GM12878 (cell line): ENCODE measurements around the gene ZBTB16. TPM values are rescaled to one million over a fixed set of nuclear protein-coding genes. Genes with fewer than 3 reads are reported as not detected.

Source experiments
- ATAC-seq: fragments of 200-7000 bp; cut with Tn5 transposase; 3 replicates; pipeline ENCODE4 v1.9.1; 2020; ENCODE audit warnings: mild to moderate bottlenecking, moderate library complexity
- BruUV-seq: library from RNA; stranded (reverse); fragments of 400-500 nt; replicated peaks from 2 replicates; lab custom pipeline; 2021; lab: Mats Ljungman, UMichigan
- CTCF ChIA-PET: fragments of 300-600 bp; sonication (Branson Sonifier 250); formaldehyde crosslinking; extraction: SDS; loops from one replicate; lab custom pipeline; 2021; ENCODE audit warnings: inconsistent platforms; lab: Yijun Ruan, JAX
- POLR2A ChIA-PET: fragments of 350-600 bp; formaldehyde crosslinking; extraction: SDS; loops from one replicate; lab custom pipeline; 2021; ENCODE audit warnings: inconsistent platforms; lab: Charles Lee
- RAD21 ChIA-PET: fragments of 300-600 bp; sonication (Branson Sonifier 250); formaldehyde crosslinking; loops from one replicate; lab custom pipeline; 2023; ENCODE audit warnings: antibody characterized with exemption; ENCODE audit not compliant: unreplicated experiment; lab: Charles Lee
- SMC1A ChIA-PET: fragments of 300-600 bp; sonication (Branson Sonifier 250); formaldehyde crosslinking; loops from one replicate; lab custom pipeline; 2023; ENCODE audit not compliant: unreplicated experiment, uncharacterized antibody; lab: Charles Lee
- DNase-seq: peaks from one replicate; pipeline ENCODE4 v3.0.0-alpha.2; 2011; ENCODE audit warnings: low read depth, low spot score
- FAIRE-seq: peaks from 3 replicates; lab custom pipeline; 2011; peaks lifted over from hg19 to GRCh38; lab: Jason Lieb, UNC
- H2AFZ ChIP-seq: 2 replicates; pipeline ENCODE4 v1.6.0; 2011; ENCODE audit warnings: low read depth, low read length, control low read depth; ENCODE audit not compliant: control insufficient read depth
- H3K27ac ChIP-seq: 2 replicates; pipeline ENCODE4 v1.5.1; 2011; ENCODE audit warnings: control low read depth; ENCODE audit not compliant: control insufficient read depth, insufficient read depth
- H3K27me3 ChIP-seq, 2 experiments: replicated peaks in 1 of 2; 2 replicates each; pipeline versions ENCODE4 v1.6.0 to v1.6.1; 2011; ENCODE audit warnings: low read length in 1 of 2; ENCODE audit not compliant: control insufficient read depth in 2 of 2, insufficient read depth in 2 of 2
- H3K36me3 ChIP-seq, 2 experiments: 2 replicates each; pipeline ENCODE4 v1.5.1; 2011; ENCODE audit warnings: low read length in 1 of 2; ENCODE audit not compliant: control insufficient read depth in 2 of 2, insufficient read depth in 2 of 2
- H3K4me1 ChIP-seq: 2 replicates; pipeline ENCODE4 v1.6.1; 2011; ENCODE audit warnings: mild to moderate bottlenecking, low read length, moderate library complexity, mixed read lengths; ENCODE audit not compliant: control insufficient read depth, insufficient read depth
- H3K4me2 ChIP-seq: 2 replicates; pipeline ENCODE4 v1.6.0; 2011; ENCODE audit warnings: control low read depth; ENCODE audit not compliant: control insufficient read depth, insufficient read depth
- H3K4me3 ChIP-seq: fragments of 200-600 bp; sonication (generic); 2 replicates; pipeline ENCODE4 v1.5.1; 2016
- H3K79me2 ChIP-seq: 2 replicates; pipeline ENCODE4 v1.6.0; 2011; ENCODE audit warnings: low read length; ENCODE audit not compliant: control insufficient read depth, insufficient read depth
- H3K9ac ChIP-seq: 2 replicates; pipeline ENCODE4 v1.8.0; 2011; ENCODE audit warnings: low read length, control low read depth, mixed read lengths; ENCODE audit not compliant: control insufficient read depth, insufficient read depth
- H3K9me3 ChIP-seq: replicated peaks from 3 replicates; pipeline ENCODE4 v1.5.1; 2011; ENCODE audit warnings: mild to moderate bottlenecking, low read length; ENCODE audit not compliant: control insufficient read depth, insufficient read depth
- H4K20me1 ChIP-seq: 2 replicates; pipeline ENCODE4 v1.6.0; 2011; ENCODE audit not compliant: control insufficient read depth, insufficient read depth
- ESRRA ChIP-seq: IDR thresholded peaks from 2 replicates; pipeline ENCODE4 v1.6.1; 2012; ENCODE audit warnings: mild to moderate bottlenecking, low read length, improper control_type of control experiment
- KAT2A ChIP-seq: conservative IDR thresholded peaks from 2 replicates; pipeline ENCODE4 v1.6.1; 2011; ENCODE audit warnings: low read depth, low read length; ENCODE audit not compliant: control insufficient read depth
- NR2C2 ChIP-seq: IDR thresholded peaks from 2 replicates; pipeline ENCODE4 v1.6.1; 2011; ENCODE audit warnings: borderline replicate concordance, low read depth; ENCODE audit not compliant: control insufficient read depth, insufficient read length
- RUNX3 ChIP-seq: IDR thresholded peaks from 2 replicates; pipeline ENCODE4 v1.6.1; 2012; ENCODE audit warnings: low read length, inconsistent platforms
- SIN3A ChIP-seq: IDR thresholded peaks from 2 replicates; pipeline ENCODE4 v1.6.1; 2012; ENCODE audit warnings: low read depth, low read length, improper control_type of control experiment
- ZNF274 ChIP-seq: IDR thresholded peaks from one replicate; pipeline ENCODE4 v1.8.0; 2011; ENCODE audit not compliant: insufficient read length, insufficient read depth
- ZSCAN29 ChIP-seq: fragments of 450-650 bp; IDR thresholded peaks from 2 replicates; pipeline ENCODE4 v1.6.1; 2017; ENCODE audit warnings: mild to moderate bottlenecking, moderate library complexity
- WGBS: methylation state at CpG from one replicate; pipeline ENCODE4 v1.1.6; 2016; ENCODE audit warnings: low lambda C conversion rate; ENCODE audit not compliant: insufficient replicate concordance, insufficient coverage; ENCODE audit errors: missing lambda C conversion rate; 5-methylcytosine and 5-hydroxymethylcytosine counted together
- in situ Hi-C: fragments of 300-500 bp; cut with MboI; formaldehyde crosslinking; loops from 9 replicates; pipeline ENCODE4 v1.14.3; 2018; ENCODE audit warnings: mixed read lengths
- intact Hi-C: fragments of 100-400 bp; cut with micrococcal nuclease; formaldehyde crosslinking; loops from one replicate; pipeline ENCODE4 v1.14.2; 2022; ENCODE audit not compliant: unreplicated experiment
- polyA plus RNA-seq, 11 experiments: library from polyadenylated mRNA; depleted of rRNA in 4 of 11; unstranded in 6 of 11; stranded (reverse) in 5 of 11; fragments of >200 nt; fragmentation: Nextera tagmentation in 4 of 11; fragmentation: Illumina TruSeq in 1 of 11; extraction: Ambion mirVana in 4 of 11; extraction: Trizol in 1 of 11; gene quantifications; 1 replicate in 1 of 11; 2 replicates in 10 of 11; pipeline versions ENCODE4 v1.2.1 to v1.2.3, GENCODE V29; 2011 to 2016; ENCODE audit warnings: inconsistent platforms in 2 of 11, missing spikeins in 2 of 11, low read depth in 1 of 11
- total RNA-seq, 4 experiments: library from RNA; depleted of rRNA in 3 of 4; stranded (reverse); fragments of >200 nt in 3 of 4; fragmentation: Illumina TruSeq in 1 of 4; extraction: Trizol in 1 of 4; gene quantifications; 2 replicates each; pipeline versions ENCODE4 v1.2.1 to v1.2.3, GENCODE V29; 2013 to 2021
- TF ChIP-seq, protein P1 (sequence below): fragments of 150-350 bp; IDR thresholded peaks from 2 replicates; pipeline ENCODE4 v1.6.1; 2016; ENCODE audit warnings: low read depth, low read length

Gene ZBTB16
- total and polyA plus RNA-seq, 10 of the 15 experiments (the other 5 are each of a cell fraction or from before 2014, with no cell fraction given) = 0.38 TPM; not detected in 9

- ChIA-PET RAD21 (interaction anchor here (1.4 kb wide), 1 partner anchor 17 kb away, joined by 4 read pairs; no protein-coding TSS in a partner anchor), CTCF (interaction anchor here (1.0 kb wide), 1 partner anchor 10 kb away, joined by 4 read pairs; no protein-coding TSS in a partner anchor), SMC1A (interaction anchor here (0.7 kb wide), 1 partner anchor 45 kb away, joined by 3 read pairs; no protein-coding TSS in a partner anchor), POLR2A (no interaction called here)
- H3K4me3 ChIP-seq = no peak overlapping the region
- no peak overlapping the region for H2AFZ ChIP-seq
- WGBS = 25% methylated on average over 4 of the region's 4 CpGs
- peaks cover 2 to 6% of the 10 kb centered on the region in 2 experiments; a peak in 3 of 4 replicates for H3K27me3 ChIP-seq
- H3K4me2 ChIP-seq = no peak overlapping the region
- H4K20me1 ChIP-seq = no peaks in the 10 kb centered on the region
- no peaks in the 10 kb centered on the region for H3K79me2 ChIP-seq
- no peak for ATAC-seq
- intact Hi-C loops = no loop called here
- no peaks in the 10 kb centered on the region for H3K36me3 ChIP-seq
- no peak for FAIRE-seq
- DNase-seq = no peak
- no peak overlapping the region for H3K27ac ChIP-seq
- no peak for TF ChIP-seq ZNF274
- TF ChIP-seq ESRRA = no peak
- no peak for TF ChIP-seq RUNX3
- no peak for TF ChIP-seq ZSCAN29
- TF ChIP-seq NR2C2 = no peak
- TF ChIP-seq, all 136 proteins: peak for 0
- H3K9ac ChIP-seq = no peak overlapping the region
- H3K9me3 ChIP-seq = no peaks in the 10 kb centered on the region
- BruUV-seq = no TSS peak
- in situ Hi-C loops = no loop called here
- no peaks in the 10 kb centered on the region for H3K4me1 ChIP-seq
Observed at GRCh38 chr11:114278342-114279065, 219.0 kb downstream of the ZBTB16 start.

- ATAC-seq = no peak
- intact Hi-C loops (no loop called here), in situ Hi-C loops (no loop called here)
- Histone ChIP-seq H4K20me1 (no peaks in the 10 kb centered on the region), H3K27me3 (peaks cover 2 to 4% of the 10 kb centered on the region in 2 experiments; a peak in 3 of 4 replicates), H3K27ac (no peak overlapping the region), H3K79me2 (no peaks in the 10 kb centered on the region), H2AFZ (no peak overlapping the region), H3K9me3 (no peaks in the 10 kb centered on the region), H3K36me3 (no peaks in the 10 kb centered on the region), H3K4me3 (no peak overlapping the region), H3K9ac (no peak overlapping the region), H3K4me1 (no peaks in the 10 kb centered on the region), H3K4me2 (no peak overlapping the region)
- 38% methylated on average over 9 of the region's 9 CpGs for WGBS
- ChIA-PET RAD21 (no interaction called here), CTCF (interaction anchor here (0.8 kb wide), 1 partner anchor 18 kb away, joined by 3 read pairs; no protein-coding TSS in a partner anchor), SMC1A (no interaction called here), POLR2A (no interaction called here)
- DNase-seq = no peak
- BruUV-seq = no TSS peak
- FAIRE-seq = no peak
- TF ChIP-seq KAT2A (no peak), SIN3A (no peak)
- TF ChIP-seq, protein P1, sequence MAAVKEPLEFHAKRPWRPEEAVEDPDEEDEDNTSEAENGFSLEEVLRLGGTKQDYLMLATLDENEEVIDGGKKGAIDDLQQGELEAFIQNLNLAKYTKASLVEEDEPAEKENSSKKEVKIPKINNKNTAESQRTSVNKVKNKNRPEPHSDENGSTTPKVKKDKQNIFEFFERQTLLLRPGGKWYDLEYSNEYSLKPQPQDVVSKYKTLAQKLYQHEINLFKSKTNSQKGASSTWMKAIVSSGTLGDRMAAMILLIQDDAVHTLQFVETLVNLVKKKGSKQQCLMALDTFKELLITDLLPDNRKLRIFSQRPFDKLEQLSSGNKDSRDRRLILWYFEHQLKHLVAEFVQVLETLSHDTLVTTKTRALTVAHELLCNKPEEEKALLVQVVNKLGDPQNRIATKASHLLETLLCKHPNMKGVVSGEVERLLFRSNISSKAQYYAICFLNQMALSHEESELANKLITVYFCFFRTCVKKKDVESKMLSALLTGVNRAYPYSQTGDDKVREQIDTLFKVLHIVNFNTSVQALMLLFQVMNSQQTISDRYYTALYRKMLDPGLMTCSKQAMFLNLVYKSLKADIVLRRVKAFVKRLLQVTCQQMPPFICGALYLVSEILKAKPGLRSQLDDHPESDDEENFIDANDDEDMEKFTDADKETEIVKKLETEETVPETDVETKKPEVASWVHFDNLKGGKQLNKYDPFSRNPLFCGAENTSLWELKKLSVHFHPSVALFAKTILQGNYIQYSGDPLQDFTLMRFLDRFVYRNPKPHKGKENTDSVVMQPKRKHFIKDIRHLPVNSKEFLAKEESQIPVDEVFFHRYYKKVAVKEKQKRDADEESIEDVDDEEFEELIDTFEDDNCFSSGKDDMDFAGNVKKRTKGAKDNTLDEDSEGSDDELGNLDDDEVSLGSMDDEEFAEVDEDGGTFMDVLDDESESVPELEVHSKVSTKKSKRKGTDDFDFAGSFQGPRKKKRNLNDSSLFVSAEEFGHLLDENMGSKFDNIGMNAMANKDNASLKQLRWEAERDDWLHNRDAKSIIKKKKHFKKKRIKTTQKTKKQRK = no peak
Observed at GRCh38 chr11:114279792-114280546, 220.5 kb downstream of the ZBTB16 start.
